ENCODE results near the gene ARHGAP45.
A peak's percentile ranks its signal among the peaks of the same experiment; 100 is the strongest.

DNA sequence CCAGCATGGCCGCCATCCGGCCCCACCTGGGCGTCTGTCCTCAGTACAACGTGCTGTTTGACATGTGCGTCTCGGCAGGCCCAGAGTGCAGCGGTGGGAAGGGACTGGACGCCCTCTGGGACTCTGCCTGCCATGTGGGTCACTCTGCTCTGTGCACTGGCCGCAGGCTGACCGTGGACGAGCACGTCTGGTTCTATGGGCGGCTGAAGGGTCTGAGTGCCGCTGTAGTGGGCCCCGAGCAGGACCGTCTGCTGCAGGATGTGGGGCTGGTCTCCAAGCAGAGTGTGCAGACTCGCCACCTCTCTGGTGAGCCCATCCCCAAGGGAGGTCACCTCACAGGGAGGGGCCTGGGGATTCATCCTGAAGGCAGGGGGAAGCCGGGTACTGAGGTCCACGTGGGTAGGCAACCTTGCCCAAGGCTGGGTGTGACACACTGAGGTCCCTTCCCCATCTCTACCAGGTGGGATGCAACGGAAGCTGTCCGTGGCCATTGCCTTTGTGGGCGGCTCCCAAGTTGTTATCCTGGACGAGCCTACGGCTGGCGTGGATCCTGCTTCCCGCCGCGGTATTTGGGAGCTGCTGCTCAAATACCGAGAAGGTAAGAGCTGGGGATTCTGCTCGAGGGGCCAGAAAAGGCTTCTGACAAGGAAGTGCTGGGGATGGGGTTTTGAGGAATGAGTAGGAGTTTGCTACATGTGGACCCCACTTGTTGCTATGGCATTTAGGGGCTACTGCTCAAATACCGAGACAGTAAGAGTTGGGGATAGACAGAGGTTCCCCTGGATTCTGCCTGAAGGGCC is 15.8 kb upstream of the ARHGAP45 start:
- peak in 1 of 3 experiments; percentile 13 for TF ChIP-seq YY1 (IDR thresholded peaks at IDR 0.05; ENCODE audit: borderline replicate concordance in 1 of 3, control insufficient read depth in 1 of 3, extremely low read depth in 1 of 3, insufficient read depth in 3 of 3, insufficient read length in 1 of 3, insufficient replicate concordance in 2 of 3, low read depth in 1 of 3, low read length in 2 of 3)
- no peak for TF ChIP-seq KAT2B (IDR thresholded peaks at IDR 0.05; ENCODE audit: low read depth, low read length)
- TF ChIP-seq, protein P1, sequence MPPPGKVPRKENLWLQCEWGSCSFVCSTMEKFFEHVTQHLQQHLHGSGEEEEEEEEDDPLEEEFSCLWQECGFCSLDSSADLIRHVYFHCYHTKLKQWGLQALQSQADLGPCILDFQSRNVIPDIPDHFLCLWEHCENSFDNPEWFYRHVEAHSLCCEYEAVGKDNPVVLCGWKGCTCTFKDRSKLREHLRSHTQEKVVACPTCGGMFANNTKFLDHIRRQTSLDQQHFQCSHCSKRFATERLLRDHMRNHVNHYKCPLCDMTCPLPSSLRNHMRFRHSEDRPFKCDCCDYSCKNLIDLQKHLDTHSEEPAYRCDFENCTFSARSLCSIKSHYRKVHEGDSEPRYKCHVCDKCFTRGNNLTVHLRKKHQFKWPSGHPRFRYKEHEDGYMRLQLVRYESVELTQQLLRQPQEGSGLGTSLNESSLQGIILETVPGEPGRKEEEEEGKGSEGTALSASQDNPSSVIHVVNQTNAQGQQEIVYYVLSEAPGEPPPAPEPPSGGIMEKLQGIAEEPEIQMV (tag; conservative IDR thresholded peaks at IDR 0.05; ENCODE audit: low read depth): no peak
- no peak for TF ChIP-seq TBP (optimal IDR thresholded peaks at IDR 0.05; ENCODE audit: low read depth, low read length)
- no peak for TF ChIP-seq POLR2AphosphoS5 (IDR thresholded peaks at IDR 0.05; ENCODE audit: control insufficient read depth, insufficient read depth, low read depth, low read length)
- TF ChIP-seq ZC3H4 (CRISPR knock-in tag; IDR thresholded peaks at IDR 0.05; ENCODE audit: borderline replicate concordance): no peak
- no peak for TF ChIP-seq ZFX (CRISPR knock-in tag; IDR thresholded peaks at IDR 0.05)
- TF ChIP-seq L3MBTL2 (IDR thresholded peaks at IDR 0.05): no peak
- no peak for TF ChIP-seq NFIC (IDR thresholded peaks at IDR 0.05)
- TF ChIP-seq, protein P2, sequence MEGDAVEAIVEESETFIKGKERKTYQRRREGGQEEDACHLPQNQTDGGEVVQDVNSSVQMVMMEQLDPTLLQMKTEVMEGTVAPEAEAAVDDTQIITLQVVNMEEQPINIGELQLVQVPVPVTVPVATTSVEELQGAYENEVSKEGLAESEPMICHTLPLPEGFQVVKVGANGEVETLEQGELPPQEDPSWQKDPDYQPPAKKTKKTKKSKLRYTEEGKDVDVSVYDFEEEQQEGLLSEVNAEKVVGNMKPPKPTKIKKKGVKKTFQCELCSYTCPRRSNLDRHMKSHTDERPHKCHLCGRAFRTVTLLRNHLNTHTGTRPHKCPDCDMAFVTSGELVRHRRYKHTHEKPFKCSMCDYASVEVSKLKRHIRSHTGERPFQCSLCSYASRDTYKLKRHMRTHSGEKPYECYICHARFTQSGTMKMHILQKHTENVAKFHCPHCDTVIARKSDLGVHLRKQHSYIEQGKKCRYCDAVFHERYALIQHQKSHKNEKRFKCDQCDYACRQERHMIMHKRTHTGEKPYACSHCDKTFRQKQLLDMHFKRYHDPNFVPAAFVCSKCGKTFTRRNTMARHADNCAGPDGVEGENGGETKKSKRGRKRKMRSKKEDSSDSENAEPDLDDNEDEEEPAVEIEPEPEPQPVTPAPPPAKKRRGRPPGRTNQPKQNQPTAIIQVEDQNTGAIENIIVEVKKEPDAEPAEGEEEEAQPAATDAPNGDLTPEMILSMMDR (IDR thresholded peaks at IDR 0.05 in 2 of 3, conservative IDR thresholded peaks at IDR 0.05 in 1 of 3; ENCODE audit: insufficient read depth in 2 of 3, low read depth in 1 of 3, low read length in 3 of 3): no peak
- TF ChIP-seq, protein P3, sequence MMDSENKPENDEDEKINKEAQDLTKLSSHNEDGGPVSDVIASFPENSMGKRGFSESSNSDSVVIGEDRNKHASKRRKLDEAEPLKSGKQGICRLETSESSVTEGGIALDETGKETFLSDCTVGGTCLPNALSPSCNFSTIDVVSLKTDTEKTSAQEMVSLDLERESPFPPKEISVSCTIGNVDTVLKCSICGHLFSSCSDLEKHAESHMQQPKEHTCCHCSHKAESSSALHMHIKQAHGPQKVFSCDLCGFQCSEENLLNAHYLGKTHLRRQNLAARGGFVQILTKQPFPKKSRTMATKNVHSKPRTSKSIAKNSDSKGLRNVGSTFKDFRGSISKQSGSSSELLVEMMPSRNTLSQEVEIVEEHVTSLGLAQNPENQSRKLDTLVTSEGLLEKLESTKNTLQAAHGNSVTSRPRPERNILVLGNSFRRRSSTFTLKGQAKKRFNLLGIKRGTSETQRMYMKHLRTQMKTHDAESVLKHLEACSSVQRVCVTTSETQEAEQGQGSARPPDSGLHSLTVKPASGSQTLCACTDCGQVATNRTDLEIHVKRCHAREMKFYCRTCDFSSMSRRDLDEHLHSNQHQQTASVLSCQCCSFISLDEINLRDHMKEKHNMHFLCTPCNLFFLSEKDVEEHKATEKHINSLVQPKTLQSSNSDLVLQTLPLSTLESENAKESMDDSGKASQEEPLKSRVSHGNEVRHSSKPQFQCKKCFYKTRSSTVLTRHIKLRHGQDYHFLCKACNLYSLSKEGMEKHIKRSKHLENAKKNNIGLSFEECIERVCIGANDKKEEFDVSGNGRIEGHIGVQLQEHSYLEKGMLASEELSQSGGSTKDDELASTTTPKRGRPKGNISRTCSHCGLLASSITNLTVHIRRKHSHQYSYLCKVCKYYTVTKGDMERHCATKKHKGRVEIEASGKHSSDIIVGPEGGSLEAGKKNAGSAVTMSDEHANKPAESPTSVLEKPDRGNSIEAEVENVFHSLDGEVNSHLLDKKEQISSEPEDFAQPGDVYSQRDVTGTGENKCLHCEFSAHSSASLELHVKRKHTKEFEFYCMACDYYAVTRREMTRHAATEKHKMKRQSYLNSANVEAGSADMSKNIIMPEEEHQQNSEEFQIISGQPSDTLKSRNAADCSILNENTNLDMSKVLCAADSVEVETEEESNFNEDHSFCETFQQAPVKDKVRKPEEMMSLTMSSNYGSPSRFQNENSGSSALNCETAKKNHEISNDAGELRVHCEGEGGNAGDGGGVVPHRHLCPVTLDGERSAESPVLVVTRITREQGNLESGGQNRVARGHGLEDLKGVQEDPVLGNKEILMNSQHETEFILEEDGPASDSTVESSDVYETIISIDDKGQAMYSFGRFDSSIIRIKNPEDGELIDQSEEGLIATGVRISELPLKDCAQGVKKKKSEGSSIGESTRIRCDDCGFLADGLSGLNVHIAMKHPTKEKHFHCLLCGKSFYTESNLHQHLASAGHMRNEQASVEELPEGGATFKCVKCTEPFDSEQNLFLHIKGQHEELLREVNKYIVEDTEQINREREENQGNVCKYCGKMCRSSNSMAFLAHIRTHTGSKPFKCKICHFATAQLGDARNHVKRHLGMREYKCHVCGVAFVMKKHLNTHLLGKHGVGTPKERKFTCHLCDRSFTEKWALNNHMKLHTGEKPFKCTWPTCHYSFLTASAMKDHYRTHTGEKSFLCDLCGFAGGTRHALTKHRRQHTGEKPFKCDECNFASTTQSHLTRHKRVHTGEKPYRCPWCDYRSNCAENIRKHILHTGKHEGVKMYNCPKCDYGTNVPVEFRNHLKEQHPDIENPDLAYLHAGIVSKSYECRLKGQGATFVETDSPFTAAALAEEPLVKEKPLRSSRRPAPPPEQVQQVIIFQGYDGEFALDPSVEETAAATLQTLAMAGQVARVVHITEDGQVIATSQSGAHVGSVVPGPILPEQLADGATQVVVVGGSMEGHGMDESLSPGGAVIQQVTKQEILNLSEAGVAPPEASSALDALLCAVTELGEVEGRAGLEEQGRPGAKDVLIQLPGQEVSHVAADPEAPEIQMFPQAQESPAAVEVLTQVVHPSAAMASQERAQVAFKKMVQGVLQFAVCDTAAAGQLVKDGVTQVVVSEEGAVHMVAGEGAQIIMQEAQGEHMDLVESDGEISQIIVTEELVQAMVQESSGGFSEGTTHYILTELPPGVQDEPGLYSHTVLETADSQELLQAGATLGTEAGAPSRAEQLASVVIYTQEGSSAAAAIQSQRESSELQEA (IDR thresholded peaks at IDR 0.05; ENCODE audit: low read depth): no peak
- TF ChIP-seq BRD4 (IDR thresholded peaks at IDR 0.05): no peak
- no peak for TF ChIP-seq SIN3A (IDR thresholded peaks at IDR 0.05; ENCODE audit: borderline replicate concordance in 2 of 2, control insufficient read depth in 1 of 2, low read depth in 2 of 2, low read length in 2 of 2)
- TF ChIP-seq EP300 (IDR thresholded peaks at IDR 0.05; ENCODE audit: low read length): no peak
